ENCODE measurements around the gene ZNF143.

The ZNF143 gene

DNA sequence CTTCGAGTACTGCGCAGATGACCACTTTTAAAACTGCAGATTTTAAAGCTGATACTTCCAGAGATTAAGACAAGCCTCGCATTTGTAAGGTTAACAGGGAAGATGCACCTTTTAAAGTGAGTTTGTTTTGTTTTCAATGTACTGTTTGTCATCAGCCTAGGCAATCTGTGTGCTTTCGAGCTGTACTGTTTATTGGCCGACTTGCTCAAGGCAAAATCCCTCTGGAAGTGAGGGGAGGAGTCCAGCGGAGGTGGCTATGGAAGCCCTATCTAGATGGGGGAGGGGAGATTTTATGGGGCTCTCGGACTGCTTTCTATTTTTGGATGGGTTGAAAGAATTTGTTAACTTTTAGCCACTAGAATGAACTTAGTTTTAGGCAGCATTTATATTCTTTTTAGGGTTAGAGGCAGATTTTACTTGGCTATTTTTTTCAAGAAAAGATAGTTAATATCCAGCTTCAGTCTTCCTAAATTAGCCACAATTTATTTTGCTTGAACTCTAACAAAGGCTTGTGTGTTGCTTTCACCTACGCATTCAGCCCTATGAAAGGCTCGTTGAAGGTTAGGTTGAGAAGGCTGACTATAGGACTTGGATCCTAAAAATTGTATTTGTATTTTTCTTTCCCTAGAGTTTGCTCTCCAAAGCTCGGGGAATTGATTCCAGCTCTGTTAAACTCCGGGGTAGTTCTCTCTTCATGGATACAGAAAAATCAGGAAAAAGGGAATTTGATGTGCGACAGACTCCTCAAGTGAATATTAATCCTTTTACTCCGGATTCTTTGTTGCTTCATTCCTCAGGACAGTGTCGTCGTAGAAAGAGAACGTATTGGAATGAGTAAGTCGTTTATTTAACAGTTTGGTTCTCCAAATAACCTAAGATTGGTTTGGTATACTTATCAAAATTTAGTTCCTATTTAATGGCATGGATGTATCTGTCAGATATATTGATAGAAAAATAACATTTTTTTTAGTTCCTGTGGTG, 114.7 kb downstream of the ZNF143 start:
- no peak for DNase-seq (ENCODE audit: low read depth in 3 of 3)

DNA sequence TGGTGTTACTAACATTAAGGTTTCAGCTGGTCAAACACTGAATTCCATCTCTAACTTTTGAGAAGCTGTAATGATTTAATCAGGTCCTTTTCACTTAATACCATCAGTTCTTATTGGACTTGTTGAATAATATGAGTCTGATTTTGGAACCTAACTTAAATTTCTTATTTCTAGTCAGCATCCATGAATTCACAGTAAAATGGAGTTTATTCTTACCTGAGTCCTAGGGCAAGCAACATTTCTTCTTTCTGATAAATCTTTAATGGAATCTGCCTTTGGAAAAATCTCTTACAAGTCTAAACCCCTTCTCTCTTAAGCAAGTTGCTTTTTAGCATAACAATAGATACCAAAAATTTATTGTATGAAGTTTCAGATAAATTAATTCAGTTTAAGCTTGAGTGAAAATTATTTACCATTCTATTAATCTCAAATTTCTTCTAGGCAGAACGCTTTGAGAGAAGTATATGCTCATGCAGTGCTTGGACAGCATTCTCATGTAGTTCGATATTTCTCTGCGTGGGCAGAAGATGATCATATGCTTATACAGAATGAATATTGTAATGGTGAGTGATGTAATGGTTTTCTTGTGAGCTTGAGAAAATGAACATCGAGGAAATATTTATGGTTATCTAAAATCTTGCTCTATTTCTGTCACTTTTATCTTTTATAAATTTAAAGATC, 116.0 kb downstream of the ZNF143 start:
- DNase-seq (ENCODE audit: low read depth in 3 of 3) = no peak

DNA sequence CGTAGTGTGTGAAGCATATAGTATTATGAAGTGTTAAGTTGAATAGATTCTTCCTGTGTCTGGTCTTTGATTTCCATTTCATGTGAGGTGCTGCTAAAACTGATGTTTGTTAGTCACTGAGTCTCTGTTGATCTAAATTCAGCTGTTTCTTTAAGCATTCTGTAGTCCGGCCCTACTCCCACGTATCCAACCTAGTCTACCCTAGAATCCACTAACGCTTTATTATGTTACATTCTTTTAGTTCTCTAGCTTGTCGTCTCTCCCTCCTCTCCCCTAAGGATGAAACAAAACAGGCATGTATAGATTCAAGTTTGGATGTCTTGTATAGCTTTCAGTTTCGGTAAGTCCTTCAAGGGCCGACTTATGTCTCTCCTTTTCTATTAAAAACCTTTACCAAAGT, 116.7 kb downstream of the ZNF143 start:
- DNase-seq (ENCODE audit: low read depth in 3 of 3) = no peak

Measured in stimulated activated CD4-positive, alpha-beta T cell treated with anti-CD3 and anti-CD28 coated beads, TNF-alpha, amount 100 ng/mL, for 48 hours (primary cell).